NT2/D1 (cell line): ENCODE measurements around the gene MAP3K19.

ENCODE experiments used
- SUZ12 ChIP-seq: IDR thresholded peaks from 2 replicates; pipeline ENCODE4 v1.6.1; 2011; ENCODE audit not compliant: insufficient read length, insufficient read depth; ENCODE audit errors: extremely low read depth
- YY1 ChIP-seq: IDR thresholded peaks from 2 replicates; pipeline ENCODE4 v1.6.1; 2011; ENCODE audit not compliant: insufficient read length, insufficient read depth
- ZNF274 ChIP-seq: IDR thresholded peaks from 2 replicates; pipeline ENCODE4 v1.6.1; 2011; ENCODE audit warnings: mild to moderate bottlenecking, low read depth, low read length

GRCh38 chr2:134955744-134956143, 91.5 kb downstream of the MAP3K19 start:
- TF ChIP-seq YY1 (no peak), ZNF274 (no peak), SUZ12 (no peak)
